Ascending aorta (tissue), 2 donors: ENCODE measurements around the gene PRLR. TPM values are rescaled to one million over a fixed set of nuclear protein-coding genes. Genes with fewer than 3 reads are reported as not detected.

Experiments used
- DNase-seq, 2 donors: peaks; one replicate each; pipeline ENCODE4 v3.0.0-alpha.2; 2019; ENCODE audit warnings: low spot score in 2 of 2
- H3K27ac ChIP-seq, 2 donors: fragments of 200-600 bp; sonication (generic); one replicate each; pipeline ENCODE4 v1.5.1; 2016 to 2017; ENCODE audit warnings: mild to moderate bottlenecking in 1 of 2
- H3K27me3 ChIP-seq: fragments of 200-600 bp; sonication (generic); one replicate; pipeline ENCODE4 v1.5.1; 2017
- H3K36me3 ChIP-seq, 2 donors: fragments of 200-600 bp; sonication (generic); one replicate each; pipeline ENCODE4 v1.5.1; 2016
- H3K4me1 ChIP-seq, 2 donors: fragments of 200-600 bp; sonication (generic); one replicate each; pipeline ENCODE4 v1.5.1; 2016 to 2017; ENCODE audit warnings: mild to moderate bottlenecking in 1 of 2
- H3K4me3 ChIP-seq, 2 donors: fragments of 200-600 bp; sonication (generic); one replicate each; pipeline ENCODE4 v1.5.1; 2016 to 2017; ENCODE audit warnings: mild to moderate bottlenecking in 1 of 2
- H3K9me3 ChIP-seq, 2 donors: fragments of 200-600 bp; sonication (generic); one replicate each; pipeline ENCODE4 v1.5.1; 2016
- intact Hi-C: fragments of 100-400 bp; cut with DNase I; formaldehyde crosslinking; loops from one replicate; pipeline ENCODE4 v1.15.1; 2023
- total RNA-seq: library from RNA; depleted of rRNA; stranded (reverse); fragments of >200 nt; gene quantifications from one replicate; pipeline ENCODE4 v1.1.0, GENCODE V29; 2016
- TF ChIP-seq, protein P1 (sequence below), 3 experiments: fragments of 200-600 bp in 2 of 3; fragments of 450-650 bp in 1 of 3; sonication (generic) in 2 of 3; IDR thresholded peaks; one replicate each; pipeline ENCODE4 v1.5.1; 2016 to 2019; ENCODE audit warnings: antibody characterized with exemption in 3 of 3, mild to moderate bottlenecking in 1 of 3, moderate library complexity in 1 of 3

Gene PRLR
- total RNA-seq: 0.43 TPM

DNA sequence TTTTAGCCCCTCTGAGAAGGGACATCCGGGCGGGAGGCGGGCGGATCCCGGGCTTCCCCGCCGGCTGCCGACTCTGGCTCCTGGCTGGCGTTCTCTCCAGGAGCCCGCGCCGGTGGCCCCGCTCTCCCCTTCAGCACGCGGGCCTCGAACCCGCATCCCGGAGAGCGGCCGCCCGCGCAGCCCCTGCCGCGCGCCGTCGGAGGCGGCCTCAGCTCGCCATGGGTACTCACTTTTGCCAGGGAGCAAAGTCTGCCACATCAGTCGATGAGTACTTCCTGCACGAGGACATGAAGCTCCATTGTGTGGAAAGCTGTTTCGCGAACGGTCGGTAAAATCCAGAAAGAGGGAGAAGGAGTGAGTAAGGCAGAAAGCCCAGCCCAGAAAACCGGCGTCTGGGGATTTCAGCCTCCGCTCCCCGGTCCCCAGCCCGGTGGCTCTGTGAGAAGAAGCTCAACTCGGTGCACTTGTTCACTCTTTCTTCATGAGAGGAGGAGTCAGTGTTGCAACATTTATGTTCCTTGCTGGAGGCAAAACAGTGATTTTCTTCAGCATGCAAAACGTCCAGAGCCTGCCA lies at the start of gene PRLR:
TSS of gene PRLR (minus strand) at position 450 of the 574 bp plus-strand sequence. CDS start 140,867 bp downstream, outside the sequence.
- H3K4me3 ChIP-seq: peak within 1 kb of the TSS; percentile 60 to 70
- intact Hi-C loops: no loop called here
- peaks cover 0 to 11% of the 10 kb centered on the region in 2 donors for H3K4me1 ChIP-seq
- TF ChIP-seq, protein P1, sequence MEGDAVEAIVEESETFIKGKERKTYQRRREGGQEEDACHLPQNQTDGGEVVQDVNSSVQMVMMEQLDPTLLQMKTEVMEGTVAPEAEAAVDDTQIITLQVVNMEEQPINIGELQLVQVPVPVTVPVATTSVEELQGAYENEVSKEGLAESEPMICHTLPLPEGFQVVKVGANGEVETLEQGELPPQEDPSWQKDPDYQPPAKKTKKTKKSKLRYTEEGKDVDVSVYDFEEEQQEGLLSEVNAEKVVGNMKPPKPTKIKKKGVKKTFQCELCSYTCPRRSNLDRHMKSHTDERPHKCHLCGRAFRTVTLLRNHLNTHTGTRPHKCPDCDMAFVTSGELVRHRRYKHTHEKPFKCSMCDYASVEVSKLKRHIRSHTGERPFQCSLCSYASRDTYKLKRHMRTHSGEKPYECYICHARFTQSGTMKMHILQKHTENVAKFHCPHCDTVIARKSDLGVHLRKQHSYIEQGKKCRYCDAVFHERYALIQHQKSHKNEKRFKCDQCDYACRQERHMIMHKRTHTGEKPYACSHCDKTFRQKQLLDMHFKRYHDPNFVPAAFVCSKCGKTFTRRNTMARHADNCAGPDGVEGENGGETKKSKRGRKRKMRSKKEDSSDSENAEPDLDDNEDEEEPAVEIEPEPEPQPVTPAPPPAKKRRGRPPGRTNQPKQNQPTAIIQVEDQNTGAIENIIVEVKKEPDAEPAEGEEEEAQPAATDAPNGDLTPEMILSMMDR (IDR thresholded peaks at IDR 0.05): no peak
- no peaks in the 10 kb centered on the region for H3K9me3 ChIP-seq
- no peaks in the 10 kb centered on the region for H3K27me3 ChIP-seq
- DNase-seq: no peak
- H3K36me3 ChIP-seq: no peaks in the 10 kb centered on the region
- no peak within 1 kb of the TSS for H3K27ac ChIP-seq

DNA sequence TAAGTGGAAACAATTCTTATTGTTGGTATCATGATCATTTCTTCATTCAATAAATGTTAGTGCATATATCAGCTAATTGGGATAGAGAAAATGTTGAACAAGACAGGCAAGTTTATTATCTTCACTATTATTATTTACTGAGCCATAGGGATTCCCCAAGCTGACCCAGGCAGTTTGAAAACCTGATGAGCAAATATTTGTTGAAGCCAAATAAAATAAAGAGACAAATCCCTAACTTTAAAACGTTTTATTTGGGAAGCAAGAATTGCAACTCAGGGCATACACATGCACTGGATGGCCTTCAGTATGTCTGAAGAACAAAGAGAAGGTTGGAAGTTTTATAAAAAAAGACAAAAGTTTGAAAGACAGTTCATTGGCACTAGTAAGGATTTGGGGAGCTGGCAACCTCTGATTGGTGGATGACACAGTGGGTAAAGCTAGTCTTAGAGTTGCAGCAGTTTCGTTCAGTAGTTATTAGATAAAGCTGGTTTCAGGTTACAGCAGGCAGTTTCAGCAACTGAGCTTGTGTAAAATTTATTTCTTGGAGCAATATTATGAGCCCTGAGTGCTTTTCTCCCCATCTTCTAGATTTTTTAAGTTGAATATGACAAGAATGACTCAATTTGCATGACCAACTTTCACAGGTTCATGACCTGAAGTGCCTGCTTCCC lies 44.7 kb upstream of the PRLR start:
- TF ChIP-seq, protein P1 (IDR thresholded peaks at IDR 0.05): no peak
- Histone ChIP-seq H3K4me3 (no peak overlapping the region), H3K4me1 (no peaks in the 10 kb centered on the region), H3K9me3 (no peaks in the 10 kb centered on the region), H3K27ac (no peak overlapping the region), H3K36me3 (no peaks in the 10 kb centered on the region), H3K27me3 (no peaks in the 10 kb centered on the region)
- DNase-seq: no peak
- intact Hi-C loops: no loop called here

DNA sequence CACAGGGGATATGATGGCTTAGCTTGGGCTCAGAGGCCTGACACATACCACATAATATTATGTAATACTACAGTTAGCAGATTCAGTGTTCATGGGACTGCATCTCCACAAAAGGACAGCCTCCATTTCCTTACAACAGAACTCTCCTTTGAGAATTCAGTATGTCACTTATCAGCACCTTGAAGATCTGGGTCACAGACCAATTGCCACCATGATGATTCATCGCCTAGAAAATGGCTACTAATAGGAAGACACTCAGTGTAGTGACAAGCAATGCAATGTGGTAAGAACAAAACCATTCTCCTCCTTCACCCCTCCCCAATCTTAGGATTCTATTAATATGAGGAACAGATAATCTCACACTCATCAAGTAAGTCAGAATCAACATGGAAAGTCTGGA lies 38.7 kb upstream of the PRLR start:
- intact Hi-C loops: no loop called here
- no peaks in the 10 kb centered on the region for H3K36me3 ChIP-seq
- no peaks in the 10 kb centered on the region for H3K4me1 ChIP-seq
- TF ChIP-seq, protein P1 (IDR thresholded peaks at IDR 0.05): no peak
- H3K27me3 ChIP-seq: no peaks in the 10 kb centered on the region
- no peaks in the 10 kb centered on the region for H3K9me3 ChIP-seq
- DNase-seq: no peak
- H3K27ac ChIP-seq: no peak overlapping the region
- no peak overlapping the region for H3K4me3 ChIP-seq

DNA sequence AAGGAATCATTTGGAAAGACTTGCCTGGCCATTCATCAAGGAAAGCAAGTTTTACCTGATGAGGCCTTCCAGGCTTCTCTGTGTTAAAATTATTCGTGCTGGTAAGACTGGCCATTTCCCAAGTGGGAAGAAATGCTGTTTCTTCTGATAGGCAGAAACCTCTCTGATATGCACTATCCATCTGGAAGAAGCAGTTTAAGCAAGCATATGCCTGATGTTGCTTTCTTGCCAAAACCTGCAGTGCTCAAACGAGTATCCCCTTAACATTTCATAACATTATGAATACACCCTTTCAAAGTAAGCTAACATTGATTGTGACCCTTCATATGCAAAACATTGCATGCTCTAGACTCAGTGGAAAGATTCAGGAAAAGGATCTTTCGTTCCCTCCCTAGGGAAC lies 36.0 kb upstream of the PRLR start:
- intact Hi-C loops: no loop called here
- H3K27ac ChIP-seq: no peak overlapping the region

DNA sequence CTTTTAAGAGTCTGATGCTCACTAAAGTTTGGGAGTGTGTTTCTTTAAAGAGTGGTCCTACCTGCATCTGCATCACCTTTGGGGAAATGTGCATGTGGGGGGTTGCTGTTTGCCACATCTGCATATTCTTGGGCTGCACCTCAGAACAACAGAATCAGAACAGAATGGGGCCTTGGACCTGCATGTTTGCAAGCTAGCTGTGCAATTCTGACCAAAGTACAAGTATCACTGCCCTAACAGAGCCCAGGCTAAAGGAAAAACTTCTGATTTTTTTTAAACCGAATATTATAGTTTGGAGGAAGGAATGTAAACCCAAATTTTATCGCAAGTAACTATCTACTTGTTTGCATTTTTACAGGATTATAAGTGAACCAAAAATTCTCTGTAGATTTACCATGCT lies 34.2 kb upstream of the PRLR start:
- no peak for DNase-seq
- intact Hi-C loops: no loop called here
- TF ChIP-seq, protein P1 (IDR thresholded peaks at IDR 0.05): no peak
- Histone ChIP-seq H3K27ac (no peak overlapping the region), H3K4me1 (no peaks in the 10 kb centered on the region), H3K9me3 (no peaks in the 10 kb centered on the region), H3K27me3 (no peaks in the 10 kb centered on the region), H3K4me3 (no peak overlapping the region), H3K36me3 (no peaks in the 10 kb centered on the region)

More for the DNA sequence above, 36.0 kb upstream of the PRLR start:
- Histone ChIP-seq H3K36me3 (no peaks in the 10 kb centered on the region), H3K9me3 (no peaks in the 10 kb centered on the region), H3K4me3 (no peak overlapping the region), H3K4me1 (no peaks in the 10 kb centered on the region), H3K27me3 (no peaks in the 10 kb centered on the region)
- no peak for DNase-seq
- TF ChIP-seq, protein P1 (IDR thresholded peaks at IDR 0.05): no peak
